GM18517 (cell line): ENCODE data around the gene WDR72.

ENCODE experiments used
- ATAC-seq: cut with Tn5 transposase; IDR thresholded peaks from one replicate; pipeline ENCODE4 v1.9.1; 2021; ENCODE audit warnings: mild to moderate bottlenecking, moderate library complexity; ENCODE audit not compliant: unreplicated experiment

WDR72 gene

DNA sequence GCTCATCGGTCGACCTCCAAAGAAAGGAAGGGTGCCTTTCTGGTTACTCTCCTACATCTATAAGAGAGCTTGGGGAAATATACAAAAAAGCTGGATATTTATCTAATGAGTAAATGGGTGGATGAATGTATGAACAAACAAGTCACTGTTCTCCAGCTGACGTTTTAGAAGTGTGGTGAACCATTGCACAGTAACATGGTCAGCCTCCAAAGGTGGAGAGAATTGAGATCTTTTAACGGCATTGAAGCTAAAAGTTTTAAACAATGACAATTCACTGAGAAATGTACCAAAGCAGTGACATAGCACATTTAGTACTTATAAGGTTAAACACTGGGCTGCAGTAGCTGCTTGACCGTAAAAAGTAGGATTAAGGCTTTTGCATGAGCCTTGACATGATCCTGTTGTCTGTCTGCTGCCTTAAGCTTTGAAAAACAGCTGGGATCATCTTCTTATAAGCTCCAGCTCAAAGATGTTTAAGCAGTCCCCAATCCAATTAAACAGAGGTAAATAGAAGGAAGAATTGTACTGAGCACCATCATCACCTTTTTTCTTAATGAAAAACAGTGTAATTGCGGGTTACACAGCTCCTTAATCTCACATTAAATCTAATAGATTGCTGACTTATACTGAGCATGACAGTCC is 222.9 kb downstream of the WDR72 start:
- ATAC-seq: no peak

DNA sequence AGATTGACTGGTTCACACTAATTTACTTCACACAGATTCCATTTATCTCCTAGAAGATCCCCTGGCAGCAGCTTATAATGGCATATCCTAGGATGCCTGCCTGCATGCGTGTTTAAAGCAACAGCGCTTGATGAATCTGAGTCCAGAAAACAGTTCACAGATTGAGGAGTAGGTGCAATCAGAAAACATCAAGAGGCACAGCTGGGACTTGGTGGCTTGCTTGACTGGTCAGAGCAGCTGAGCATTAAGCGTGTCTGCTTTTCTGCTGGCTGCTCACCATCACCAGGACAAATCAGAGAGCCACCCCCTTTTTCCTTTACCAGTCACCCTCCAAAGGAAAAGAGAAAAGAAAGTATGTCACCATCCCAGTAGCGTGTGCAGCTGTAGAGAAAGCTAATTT is 223.6 kb downstream of the WDR72 start:
- ATAC-seq: no peak

DNA sequence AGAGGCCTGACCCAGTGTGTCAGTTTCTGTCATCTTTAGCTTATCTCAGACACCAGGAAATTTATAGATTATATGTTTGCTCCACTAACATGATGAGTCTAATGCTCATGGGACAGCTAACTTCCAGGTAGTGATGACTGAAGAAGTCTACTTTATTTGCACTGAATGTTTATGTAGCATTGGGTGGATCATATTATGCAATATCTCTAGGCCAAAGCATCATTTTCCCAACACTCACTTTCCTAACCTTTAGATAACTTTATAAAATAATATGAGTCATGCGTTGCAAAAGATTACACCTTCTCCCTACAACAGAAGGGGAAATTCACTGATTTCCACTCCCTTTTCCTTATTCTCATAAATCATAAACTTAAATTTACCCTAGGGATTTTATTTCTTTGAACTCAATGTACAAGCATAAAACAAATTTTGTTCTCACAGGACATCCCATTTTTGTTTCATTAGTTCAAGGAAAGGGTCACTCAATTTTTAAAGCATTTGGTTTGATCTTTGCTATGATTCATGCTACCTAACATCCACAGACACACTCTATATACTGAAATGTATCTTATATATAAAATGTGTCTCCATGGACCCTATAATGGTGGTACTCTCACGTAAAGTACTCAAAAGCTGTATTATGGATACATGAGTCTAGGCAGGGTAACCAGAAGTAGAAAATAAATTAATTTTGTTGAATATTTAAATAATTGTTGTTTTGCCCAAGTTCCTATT is 225.2 kb downstream of the WDR72 start:
- no peak for ATAC-seq

DNA sequence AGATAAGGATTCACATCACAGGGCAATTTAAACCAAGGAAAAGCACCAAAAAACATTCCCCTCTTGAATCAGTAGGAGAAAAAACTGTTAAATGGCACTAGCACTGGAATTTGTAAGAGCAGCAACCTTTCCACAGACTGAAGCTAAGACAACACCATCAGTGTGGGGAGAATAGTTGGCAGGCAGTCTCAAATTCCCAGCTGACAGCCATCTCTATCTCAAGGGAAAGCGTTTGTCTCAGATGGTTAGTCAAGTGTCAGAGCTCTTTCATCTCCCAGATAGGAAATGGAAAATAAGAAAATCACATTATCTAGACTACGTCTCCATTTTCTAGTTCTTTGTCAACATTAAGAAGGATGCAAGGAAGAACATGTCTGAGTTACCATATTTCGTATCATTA is 228.7 kb downstream of the WDR72 start:
- no peak for ATAC-seq

DNA sequence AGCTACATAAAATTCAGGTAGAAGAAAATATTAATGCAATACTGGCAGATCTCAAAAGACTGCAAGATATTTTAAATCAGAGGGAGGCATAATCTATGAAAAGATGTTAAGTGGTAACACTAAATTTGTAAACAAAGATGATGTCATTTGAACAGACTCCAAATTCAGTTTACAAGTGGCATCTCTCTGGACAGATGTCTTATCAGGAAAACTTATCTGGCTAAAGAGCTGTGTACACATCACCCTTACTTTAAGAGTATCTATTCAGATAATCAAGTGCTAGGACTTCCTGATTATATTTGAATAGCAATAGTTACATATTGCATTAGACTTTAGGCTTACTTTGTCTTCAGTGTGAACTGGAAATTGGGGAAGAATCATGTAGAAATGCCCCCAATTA is 231.5 kb downstream of the WDR72 start:
- no peak for ATAC-seq

DNA sequence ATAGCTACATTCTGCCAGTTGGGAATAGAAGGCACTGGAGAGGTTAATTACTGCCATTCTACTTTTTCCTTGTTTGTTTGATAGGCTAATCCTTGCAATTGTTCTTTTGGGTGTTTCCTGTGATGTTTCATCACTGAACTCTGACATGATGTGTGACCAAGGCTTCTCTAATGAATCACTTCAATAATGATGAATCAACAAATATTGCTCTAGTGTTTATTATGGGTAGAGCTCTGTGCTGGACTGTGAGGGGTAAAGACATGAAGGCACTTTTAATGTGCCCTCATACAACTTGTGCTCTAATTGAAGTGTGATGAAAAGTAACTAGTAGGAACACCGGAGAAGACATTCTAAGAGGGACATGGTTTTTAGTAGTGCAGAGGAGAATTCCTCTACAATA is 233.6 kb downstream of the WDR72 start:
- ATAC-seq: no peak

DNA sequence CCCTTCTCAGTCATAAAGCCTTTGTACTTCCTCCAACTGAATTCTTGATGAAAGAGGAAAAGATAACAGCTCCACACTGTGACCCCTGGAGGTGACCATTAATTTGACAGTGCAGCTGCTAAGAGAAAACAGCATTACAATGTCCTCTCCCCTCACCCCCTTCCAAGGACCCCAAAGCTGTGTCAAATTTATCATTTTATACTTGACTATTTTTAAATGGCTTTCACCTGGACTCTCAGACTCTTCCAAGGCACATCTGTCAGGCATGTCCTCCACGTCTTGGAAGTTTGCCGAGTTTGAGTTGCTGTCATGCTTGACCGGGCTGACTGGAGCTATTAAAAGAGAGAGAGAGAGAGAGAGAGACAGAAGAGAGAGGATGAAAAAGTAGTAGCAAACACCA is 236.5 kb downstream of the WDR72 start:
- no peak for ATAC-seq

DNA sequence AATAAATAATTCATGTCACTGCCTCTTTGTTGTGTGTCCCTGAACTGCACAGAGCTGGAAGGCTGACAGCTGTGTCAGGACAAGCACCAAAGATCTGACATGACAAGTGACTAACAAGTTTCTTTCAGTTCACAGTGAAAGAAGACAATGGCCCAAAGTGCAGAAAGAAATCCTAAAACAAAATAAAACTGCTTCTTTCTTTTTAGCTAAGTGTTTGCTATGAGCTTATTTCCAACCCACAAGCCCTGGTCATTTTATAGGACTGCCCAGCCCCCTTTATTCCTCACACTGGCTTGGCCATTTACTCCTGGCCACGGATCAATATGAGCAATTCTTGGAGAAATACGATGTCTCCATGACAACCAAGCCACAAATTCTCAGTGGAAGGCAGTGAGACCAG is 238.5 kb downstream of the WDR72 start:
- no peak for ATAC-seq

DNA sequence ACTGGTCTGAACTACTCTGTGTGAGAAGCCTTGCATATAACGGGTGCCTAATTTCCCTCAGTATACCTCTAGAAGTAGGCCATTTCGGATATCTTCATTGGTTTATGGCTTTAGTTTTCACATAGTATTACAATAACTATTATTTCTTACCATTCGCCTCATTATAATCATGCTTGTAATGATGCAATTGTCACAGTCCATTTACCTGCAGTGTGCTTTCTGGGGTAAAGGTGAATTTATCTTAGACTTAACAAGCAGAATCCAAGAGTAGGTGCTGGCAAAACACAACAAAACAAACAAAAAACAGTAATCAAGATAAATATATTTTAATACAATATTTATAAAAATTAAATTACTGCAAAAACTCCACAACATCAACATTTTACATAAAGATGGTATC is 246.0 kb downstream of the WDR72 start:
- ATAC-seq: no peak

DNA sequence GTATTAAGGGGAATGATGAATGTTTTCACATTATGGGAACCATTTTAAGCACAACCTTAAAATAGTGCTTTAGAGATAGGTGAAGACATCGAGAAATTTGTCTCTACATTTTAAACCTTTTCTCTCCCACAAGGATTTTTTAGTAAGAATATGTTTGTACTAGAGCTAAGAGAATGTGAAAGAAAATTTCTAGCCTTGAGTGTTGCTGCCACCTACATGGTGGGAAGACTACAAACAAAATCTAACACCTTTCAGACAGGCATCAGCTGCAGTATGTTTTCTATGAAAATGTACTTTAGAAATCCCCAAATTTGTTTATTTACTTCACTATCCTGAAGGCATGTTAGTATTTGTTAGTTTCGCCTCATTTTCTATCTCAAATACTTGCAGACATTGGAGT is 247.4 kb downstream of the WDR72 start:
- no peak for ATAC-seq

DNA sequence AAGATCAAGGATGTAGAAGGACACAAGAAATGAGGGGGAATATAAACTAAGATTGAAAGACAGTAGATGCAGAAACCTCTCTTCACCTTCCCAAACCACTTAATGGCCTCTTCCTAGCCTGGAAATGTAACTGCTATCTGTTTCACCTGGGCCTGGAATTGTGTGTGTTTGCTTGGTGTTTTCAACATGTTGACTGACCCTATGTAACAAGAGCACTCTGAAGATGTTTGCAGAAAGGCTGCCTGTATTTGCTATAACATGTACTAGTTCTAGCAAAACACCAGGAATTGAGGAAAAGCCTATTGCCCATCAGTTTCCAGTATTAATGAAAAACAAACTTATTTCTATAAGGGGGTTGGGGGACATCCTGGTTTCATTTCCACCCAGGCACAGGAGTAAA is 248.3 kb downstream of the WDR72 start:
- ATAC-seq: no peak

DNA sequence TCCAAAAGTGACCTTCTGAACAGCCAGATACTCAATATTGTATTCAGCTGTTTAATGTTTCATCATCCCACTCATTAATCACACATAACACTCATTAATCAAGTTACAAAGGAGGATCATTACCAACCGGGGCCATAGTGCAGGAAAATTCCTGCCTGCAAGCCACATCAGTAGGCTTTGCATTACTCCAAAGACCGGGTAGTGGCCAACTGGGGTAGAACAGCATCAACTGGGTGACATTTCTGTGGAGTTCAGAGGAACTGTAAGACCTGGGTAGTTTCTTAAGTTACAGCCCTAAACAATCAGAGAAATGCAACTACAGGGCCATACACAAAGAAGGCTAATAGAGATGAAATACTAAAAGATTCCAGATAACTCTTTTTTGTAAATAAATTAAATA is 253.1 kb downstream of the WDR72 start:
- ATAC-seq: no peak

DNA sequence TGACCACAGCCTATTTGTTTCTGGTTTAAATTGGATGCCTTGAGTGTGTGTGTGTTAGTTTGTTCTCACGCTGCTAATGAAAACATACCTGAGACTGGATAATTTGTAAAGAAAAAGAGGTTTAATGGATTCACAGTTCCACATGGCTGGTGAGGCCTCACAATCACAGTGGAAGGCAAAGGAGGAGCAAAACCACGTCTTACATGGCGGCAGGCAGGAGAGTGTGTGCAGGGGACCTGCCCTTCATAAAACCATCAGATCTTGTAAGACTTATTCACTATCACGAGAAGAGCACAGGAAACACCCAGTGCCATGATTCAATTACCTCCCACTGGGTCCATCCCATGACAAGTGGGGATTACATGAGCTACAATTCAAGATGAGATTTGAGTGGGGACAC is 260.5 kb downstream of the WDR72 start:
- ATAC-seq: no peak

DNA sequence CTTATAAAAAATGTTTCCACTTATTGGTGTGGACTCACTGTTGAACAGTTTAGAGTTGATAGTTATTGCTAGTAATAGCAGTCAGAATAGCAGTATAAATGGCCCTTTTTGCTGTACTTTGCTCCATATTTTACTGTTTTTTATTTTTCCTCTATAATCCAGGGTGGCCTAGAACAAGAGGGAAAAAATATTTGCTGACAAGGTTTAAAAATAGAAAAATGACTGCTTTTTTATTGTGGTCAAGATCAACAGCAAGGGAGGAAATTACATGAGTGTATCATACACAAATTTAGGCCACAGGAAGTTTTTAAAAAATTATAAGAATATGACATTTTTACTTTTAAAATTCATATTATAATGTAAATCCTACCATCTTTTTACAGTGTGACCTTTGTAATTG is 269.1 kb downstream of the WDR72 start:
- ATAC-seq: no peak

DNA sequence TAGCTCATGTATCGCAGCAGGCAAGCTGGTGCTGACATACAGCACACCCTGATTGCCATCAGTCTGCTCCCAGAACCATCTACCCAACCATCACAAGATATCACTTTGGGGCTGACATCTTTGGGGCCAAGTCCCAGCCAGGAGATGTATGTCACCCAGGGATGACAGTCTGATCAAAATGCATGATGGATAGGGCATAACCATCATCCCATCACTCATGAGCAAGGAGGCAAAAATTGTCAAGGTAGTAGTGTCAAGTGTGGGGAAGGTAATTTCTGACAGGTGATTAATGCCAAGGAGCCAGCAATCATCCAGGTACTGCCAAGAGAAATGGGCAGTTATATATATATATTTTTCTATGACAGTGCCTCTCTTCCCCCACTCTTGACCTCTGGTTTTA is 277.4 kb downstream of the WDR72 start:
- no peak for ATAC-seq

DNA sequence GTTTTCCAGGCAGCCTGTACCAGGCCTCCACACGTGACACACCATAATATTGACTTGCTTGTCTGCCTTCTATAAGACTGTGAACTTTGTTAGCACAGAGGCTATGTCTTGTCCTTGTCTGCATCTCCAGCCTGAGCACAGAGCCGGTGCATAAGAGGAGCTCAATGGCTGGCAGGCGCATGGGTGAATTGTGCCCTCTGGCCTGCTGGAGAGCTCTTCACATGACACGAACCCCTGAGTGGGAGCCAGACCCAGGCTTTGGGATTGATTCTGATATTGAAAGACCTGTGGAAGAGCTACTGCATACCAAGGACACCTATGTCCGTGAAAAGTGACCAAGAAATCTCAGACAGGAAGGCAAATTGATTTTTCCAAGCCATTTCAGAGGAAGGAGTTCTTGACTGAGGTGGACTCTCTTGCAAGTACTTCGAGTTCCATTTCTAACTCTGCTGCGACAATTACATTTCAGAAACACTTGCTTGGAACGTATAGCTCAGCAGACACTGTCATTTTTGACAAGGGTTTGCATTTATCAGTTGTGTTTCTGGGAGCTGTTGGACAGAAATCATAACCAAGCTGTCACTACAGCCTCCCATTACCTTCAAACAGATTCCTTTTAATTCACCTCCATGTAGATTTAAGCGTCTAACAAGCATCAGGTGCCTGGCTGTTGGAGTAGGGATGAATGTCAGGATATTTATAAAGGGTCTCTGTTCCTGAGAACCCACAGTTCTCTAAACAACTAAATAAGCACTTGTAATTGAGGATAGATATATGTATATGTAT is 281.3 kb downstream of the WDR72 start:
- no peak for ATAC-seq

DNA sequence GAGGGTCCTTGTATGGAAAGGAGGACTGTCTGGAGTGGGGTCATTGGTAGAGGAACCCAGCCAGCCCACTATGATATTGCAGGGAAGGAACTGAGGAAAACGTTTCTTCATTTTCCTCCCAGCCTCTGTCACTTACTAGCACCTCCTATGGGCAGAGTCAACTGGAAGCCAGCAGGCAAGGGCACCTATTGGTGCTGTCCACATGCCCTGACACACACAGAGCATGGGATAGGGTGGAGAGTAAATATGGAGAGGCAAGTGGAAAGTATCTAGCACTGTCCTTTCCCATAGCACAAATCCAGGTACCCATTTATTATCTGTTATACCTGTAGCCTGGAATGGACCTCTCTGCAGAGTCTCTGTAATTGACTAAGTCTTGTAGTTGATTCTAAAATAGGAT is 285.6 kb downstream of the WDR72 start:
- ATAC-seq: no peak

DNA sequence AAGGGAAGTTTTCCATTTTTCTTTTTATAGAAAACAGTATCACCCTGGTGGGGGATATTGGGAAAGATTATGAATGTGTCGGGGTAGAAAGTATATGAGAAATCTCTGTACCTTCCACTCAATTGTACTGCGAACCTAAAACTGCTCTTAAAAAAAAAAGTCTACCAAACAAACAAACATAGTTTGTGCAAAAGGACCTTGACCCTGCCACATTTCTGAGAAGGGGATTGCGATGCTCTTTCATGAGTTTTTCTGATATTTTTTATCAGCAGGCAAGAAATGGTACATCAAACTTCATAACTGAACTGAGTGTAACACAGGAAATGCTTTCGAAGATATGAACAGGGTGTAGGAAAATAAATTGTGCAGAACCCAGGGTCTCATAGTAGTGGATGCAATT is 286.0 kb downstream of the WDR72 start:
- no peak for ATAC-seq

DNA sequence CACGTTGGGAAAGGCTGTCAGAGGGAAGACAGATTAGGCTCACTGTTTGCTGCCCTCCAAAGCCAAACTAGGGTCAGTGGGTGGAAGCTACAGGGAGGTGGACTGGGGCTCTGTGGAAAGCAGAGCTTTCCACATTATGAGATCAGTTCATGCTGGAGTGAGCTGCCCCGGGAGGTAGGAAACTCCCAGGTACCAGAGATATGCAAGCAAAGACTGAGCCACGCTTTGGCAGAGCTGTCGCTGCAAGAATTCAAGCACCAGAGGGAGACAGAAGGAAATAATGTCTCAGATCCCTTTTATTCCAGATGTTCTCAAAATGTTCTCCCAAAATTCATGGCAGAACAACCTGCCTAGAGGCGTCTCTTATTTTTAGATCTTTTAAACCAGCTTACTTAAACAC is 286.6 kb downstream of the WDR72 start:
- no peak for ATAC-seq

DNA sequence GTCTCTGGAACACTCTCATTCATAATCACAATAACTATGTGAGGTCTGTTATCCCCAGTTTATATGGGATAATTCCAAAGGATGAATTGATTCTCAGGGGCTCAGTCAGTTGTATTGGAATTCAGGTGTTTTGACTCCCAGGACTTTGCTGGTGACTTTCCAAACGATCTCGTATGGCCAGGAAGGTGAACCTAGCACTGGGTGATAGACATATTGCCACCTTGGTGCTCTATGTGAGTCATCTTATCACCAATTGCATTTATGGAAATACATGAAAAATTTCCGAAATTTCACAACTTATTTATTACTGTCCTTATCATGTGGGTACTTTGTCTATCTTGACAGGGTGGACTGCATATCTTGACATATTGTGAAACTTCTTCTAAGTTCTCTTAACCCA is 287.3 kb downstream of the WDR72 start:
- ATAC-seq: no peak

DNA sequence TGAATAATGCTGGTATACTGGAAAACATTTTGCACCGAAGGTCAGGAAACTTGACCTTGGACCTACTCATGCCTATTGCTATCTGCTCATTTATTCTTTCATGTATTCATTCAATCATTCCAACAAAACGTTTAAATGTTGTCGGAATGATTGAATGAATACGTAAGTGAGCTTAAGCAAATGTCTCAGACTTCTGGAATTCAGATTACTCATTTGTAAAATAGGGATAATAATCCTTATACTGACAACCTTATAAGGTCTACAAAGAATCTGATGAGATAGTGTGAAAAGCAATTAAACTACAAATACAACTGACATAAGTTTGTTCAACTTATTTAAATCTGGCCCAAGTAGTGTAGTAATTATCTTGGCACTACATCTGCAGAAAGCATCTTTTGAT is 288.7 kb downstream of the WDR72 start:
- no peak for ATAC-seq

DNA sequence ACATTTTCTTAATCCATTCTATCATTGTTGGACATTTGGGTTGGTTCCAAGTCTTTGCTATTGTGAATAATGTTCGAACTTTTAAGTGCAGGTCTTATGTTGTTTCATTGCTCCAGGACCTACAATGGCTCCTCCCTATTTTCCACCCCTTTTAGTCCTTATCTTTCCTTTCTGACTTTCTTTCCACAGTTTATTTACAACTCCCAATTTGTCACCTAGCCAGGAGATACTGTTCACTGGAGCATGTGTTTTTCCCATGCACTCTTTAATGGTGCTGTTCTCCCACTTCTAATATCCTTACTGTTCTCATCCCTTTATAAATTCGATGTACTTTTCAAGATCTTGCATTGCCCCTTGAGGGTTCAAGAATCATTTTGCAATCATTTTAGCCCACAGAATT is 290.0 kb downstream of the WDR72 start:
- no peak for ATAC-seq
